GM18505 (cell line): ENCODE data around the gene PRKCZ.

ENCODE experiments used
- ATAC-seq: cut with Tn5 transposase; IDR thresholded peaks from one replicate; pipeline ENCODE4 v1.9.1; 2021; ENCODE audit not compliant: unreplicated experiment
- POLR2A ChIP-seq: IDR thresholded peaks from 4 replicates; pipeline ENCODE4 v1.6.1; 2011; ENCODE audit warnings: borderline replicate concordance; ENCODE audit not compliant: insufficient read depth, insufficient read length; ENCODE audit errors: extremely low read depth

The PRKCZ gene

GRCh38 chr1:2212532-2213491 is 162.6 kb downstream of the PRKCZ start:
- ATAC-seq, result no peak
- TF ChIP-seq POLR2A, result no peak

DNA sequence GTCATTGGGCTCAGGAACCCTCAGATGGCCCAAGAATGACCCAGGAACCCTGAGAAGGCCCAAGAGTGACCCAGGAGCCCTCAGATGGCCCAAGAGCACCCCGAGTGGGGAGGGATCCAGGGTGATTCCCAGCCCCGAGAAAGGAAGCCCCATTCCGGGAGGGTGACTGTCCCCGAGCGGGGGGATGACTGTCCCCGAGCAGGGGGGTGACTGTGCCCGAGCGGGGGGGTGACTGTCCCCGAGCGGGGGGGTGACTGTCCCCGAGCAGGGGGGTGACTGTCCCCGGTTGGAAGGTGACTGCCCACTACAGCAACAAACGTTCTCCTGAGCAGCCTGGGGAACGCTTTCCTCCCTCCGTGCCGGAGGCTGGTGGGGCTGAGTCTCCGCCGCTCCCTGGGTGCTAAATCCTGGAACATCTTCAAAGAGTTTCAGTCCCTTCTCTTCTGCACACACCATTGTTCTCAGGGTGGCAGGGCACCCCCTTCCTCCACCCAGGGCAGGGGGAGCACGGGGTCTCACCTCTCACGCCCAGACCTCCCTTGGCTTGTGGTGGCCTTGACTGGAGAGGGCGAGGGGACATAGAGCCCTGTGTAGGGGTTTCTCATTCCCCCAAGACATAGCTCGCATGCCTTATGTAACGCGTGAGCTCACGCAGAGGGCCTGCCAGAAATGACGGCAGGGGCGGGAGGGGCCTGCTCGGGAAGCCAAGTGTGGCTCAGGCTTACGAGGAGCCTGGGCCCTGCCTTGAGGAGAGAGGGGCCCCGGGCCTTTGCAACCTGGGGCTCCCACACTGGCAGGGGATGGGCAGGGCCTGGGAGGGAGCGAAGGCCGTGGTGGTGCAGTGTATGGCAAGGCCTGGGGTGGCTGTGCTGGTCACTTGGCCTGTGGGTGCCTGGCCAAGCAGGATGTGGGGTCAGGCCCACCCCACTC is 163.6 kb downstream of the PRKCZ start:
- ATAC-seq, result no peak
- no peak for TF ChIP-seq POLR2A

DNA sequence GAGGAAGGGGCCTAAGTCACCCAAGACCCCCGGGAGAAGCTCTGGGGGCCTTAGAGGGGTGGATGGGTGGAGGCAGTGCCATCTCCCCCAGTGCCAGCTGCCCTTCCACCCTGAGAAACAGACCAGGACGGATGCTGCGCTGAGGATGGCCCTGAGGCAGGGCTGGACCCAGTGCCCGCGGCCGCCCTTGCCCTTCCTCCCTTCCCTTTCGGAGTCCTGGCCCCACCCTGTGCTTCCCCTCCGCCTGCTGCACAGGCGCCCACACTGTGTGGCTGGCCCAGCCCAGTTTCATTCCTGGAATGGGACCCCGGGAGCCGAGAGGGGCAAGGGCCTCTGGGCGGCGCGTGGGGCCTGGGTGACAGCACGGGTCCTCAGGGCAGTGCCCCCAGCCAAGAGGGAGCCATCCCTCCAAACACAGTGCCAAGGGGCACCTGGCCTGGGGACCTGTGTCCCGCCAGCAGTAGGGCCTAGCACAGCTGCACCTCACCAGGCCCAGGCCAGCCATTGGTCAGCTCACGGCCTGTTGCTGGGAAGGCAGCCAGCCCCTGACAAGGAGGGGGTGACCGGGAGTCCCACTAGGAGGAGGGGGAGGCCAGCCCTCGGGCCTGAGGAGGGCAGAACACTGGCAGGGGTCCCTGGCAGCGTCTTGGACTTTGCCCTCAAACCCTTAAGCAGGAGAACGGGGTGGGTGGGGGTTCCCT is 164.5 kb downstream of the PRKCZ start:
- TF ChIP-seq POLR2A, result no peak
- ATAC-seq, result no peak

GRCh38 chr1:2215329-2215728 is 165.1 kb downstream of the PRKCZ start:
- ATAC-seq, result no peak
- TF ChIP-seq POLR2A, result no peak

GRCh38 chr1:2215909-2216766 is 165.9 kb downstream of the PRKCZ start:
- no peak for TF ChIP-seq POLR2A
- ATAC-seq, result no peak

- no peak for ATAC-seq
- no peak for TF ChIP-seq POLR2A
These were observed 166.5 kb downstream of the PRKCZ start for GRCh38 chr1:2216767-2217058.

DNA sequence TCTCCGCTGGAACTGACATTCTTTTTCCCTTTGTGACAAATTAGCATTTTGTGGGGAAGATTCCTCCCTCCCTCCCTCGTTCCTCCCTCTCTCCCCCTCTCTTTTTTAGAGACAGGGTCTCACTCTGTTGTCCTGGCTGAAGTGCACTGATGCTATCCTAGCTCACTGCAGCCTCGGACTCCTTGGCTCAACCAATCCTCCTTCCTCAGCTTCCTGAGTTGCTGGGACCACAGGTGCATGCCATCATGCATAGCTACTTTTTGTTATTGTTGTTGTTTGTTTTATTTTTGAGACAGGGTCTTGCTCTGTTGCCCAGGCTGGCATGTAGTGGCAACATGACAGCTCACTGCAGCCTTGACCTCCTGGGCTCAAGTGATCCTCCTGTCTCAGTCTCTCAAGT is 171.1 kb downstream of the PRKCZ start:
- ATAC-seq, result no peak
- TF ChIP-seq POLR2A, result no peak

DNA sequence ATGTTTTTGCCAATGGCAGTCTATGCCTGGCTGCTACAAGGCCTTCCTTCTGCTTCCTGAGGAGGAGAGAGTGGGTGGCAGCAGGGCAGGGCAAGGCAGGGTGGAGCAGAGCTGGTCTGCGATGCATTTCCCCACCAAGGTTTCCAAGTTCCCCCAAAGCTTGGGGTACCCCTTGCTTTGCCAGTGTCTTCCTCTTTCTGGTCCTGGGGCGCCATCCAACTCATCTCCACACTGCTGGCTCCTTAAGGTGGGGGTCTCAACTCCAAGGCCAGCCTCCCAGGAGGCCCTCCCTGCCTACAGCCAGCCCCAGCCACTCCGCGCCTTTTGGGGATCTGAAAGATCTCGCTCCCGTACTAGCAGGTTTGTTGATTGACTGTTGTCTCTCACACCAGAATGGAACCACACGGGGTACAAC is 174.0 kb downstream of the PRKCZ start:
- no peak for TF ChIP-seq POLR2A
- no peak for ATAC-seq

- TF ChIP-seq POLR2A, result no peak
- no peak for ATAC-seq
These were observed 174.6 kb downstream of the PRKCZ start for GRCh38 chr1:2224631-2225428.

- no peak for TF ChIP-seq POLR2A
- peak; percentile 2 for ATAC-seq
These were observed 176.5 kb downstream of the PRKCZ start for GRCh38 chr1:2226525-2227345.

GRCh38 chr1:2227346-2228156 is 177.3 kb downstream of the PRKCZ start:
- peak; percentile 82 for ATAC-seq
- peak; percentile 69 for TF ChIP-seq POLR2A

GRCh38 chr1:2228157-2228594 is 178.0 kb downstream of the PRKCZ start, which contains the start of gene SKI:
SKI (plus strand) TSS chr1:2228319; CDS start chr1:2228767, 448 bp downstream.
- TF ChIP-seq POLR2A, result no peak
- ATAC-seq, result no peak
